LNCAP (cell line): Measurements from ENCODE around the gene CEND1.

Experiments used
- CTCF ChIP-seq: fragments of 450-650 bp; IDR thresholded peaks from 2 replicates; pipeline ENCODE4 v1.5.1; 2017; ENCODE audit warnings: mild to moderate bottlenecking

Gene CEND1

GRCh38 chr11:794766-795633 is 5.1 kb upstream of the CEND1 start:
- no peak for TF ChIP-seq CTCF

GRCh38 chr11:794013-794765 is 4.3 kb upstream of the CEND1 start:
- TF ChIP-seq CTCF, result no peak

- TF ChIP-seq CTCF, result no peak
These were observed 3.7 kb upstream of the CEND1 start for GRCh38 chr11:793556-793955.

GRCh38 chr11:792873-793272 is 3.0 kb upstream of the CEND1 start:
- TF ChIP-seq CTCF, result no peak

GRCh38 chr11:792535-792821 is 2.6 kb upstream of the CEND1 start:
- TF ChIP-seq CTCF, result no peak

GRCh38 chr11:791658-792534 is 2.0 kb upstream of the CEND1 start:
- no peak for TF ChIP-seq CTCF

- TF ChIP-seq CTCF, result no peak
These were observed 1.1 kb upstream of the CEND1 start for GRCh38 chr11:790721-791564.
